ENCODE data around the gene TNFRSF1A.

The TNFRSF1A gene

GRCh38 chr12:6374028-6374785 lies 32.3 kb upstream of the TNFRSF1A start:
- no peak for DNase-seq (ENCODE audit: low spot score)

- DNase-seq (ENCODE audit: low spot score) = no peak
These were observed 31.3 kb upstream of the TNFRSF1A start for GRCh38 chr12:6373022-6373787.

GRCh38 chr12:6372403-6373003 lies 30.6 kb upstream of the TNFRSF1A start:
- no peak for DNase-seq (ENCODE audit: low spot score)

GRCh38 chr12:6370994-6371754 lies 29.3 kb upstream of the TNFRSF1A start:
- peak; percentile 87 for DNase-seq (ENCODE audit: low spot score)

- DNase-seq (ENCODE audit: low spot score) = no peak
These were observed 28.7 kb upstream of the TNFRSF1A start for GRCh38 chr12:6370576-6370935.

GRCh38 chr12:6369916-6370575 lies 28.2 kb upstream of the TNFRSF1A start:
- no peak for DNase-seq (ENCODE audit: low spot score)

- DNase-seq (ENCODE audit: low spot score) = no peak
These were observed 27.1 kb upstream of the TNFRSF1A start for GRCh38 chr12:6368906-6369525.

- DNase-seq (ENCODE audit: low spot score) = no peak
These were observed 26.4 kb upstream of the TNFRSF1A start for GRCh38 chr12:6367969-6368892.

- DNase-seq (ENCODE audit: low spot score) = no peak
These were observed 25.4 kb upstream of the TNFRSF1A start for GRCh38 chr12:6367065-6367968.

GRCh38 chr12:6364044-6364374 lies 22.1 kb upstream of the TNFRSF1A start:
- DNase-seq (ENCODE audit: low spot score) = no peak

GRCh38 chr12:6363330-6364043 lies 21.6 kb upstream of the TNFRSF1A start:
- no peak for DNase-seq (ENCODE audit: low spot score)

GRCh38 chr12:6363010-6363329 lies 21.1 kb upstream of the TNFRSF1A start:
- no peak for DNase-seq (ENCODE audit: low spot score)

GRCh38 chr12:6362403-6362802 lies 20.5 kb upstream of the TNFRSF1A start:
- DNase-seq (ENCODE audit: low spot score) = no peak

- no peak for DNase-seq (ENCODE audit: low spot score)
These were observed 20.0 kb upstream of the TNFRSF1A start for GRCh38 chr12:6361834-6362233.

- DNase-seq (ENCODE audit: low spot score) = no peak
These were observed 19.0 kb upstream of the TNFRSF1A start for GRCh38 chr12:6360578-6361490.

GRCh38 chr12:6360080-6360571 lies 18.2 kb upstream of the TNFRSF1A start:
- no peak for DNase-seq (ENCODE audit: low spot score)

- no peak for DNase-seq (ENCODE audit: low spot score)
These were observed 17.0 kb upstream of the TNFRSF1A start for GRCh38 chr12:6358881-6359280.

Data from cerebellar cortex (tissue), 1 donor.